ENCODE data around the gene GADD45B. TPM values are rescaled to one million over a fixed set of nuclear protein-coding genes. Genes with fewer than 3 reads are reported as not detected.
"Not testable (repeated sequence)": the region's sequence is repeated elsewhere in the genome, so short reads cannot be mapped to it uniquely, and the experiment has no call there.

The GADD45B gene
- total RNA-seq, 6 donors from 2014 or later = 93.2 to 247 (median 139) TPM

GRCh38 chr19:2516727-2517126 is 40.8 kb downstream of the GADD45B start:
- Histone ChIP-seq H3K36me3 (no peaks in the 10 kb centered on the region), H3K27me3 (no peaks in the 10 kb centered on the region), H3K27ac (no peak overlapping the region), H3K4me1 (peaks cover 0 to 5% (median 2%) of the 10 kb centered on the region in 4 donors), H3K9me3 (no peaks in the 10 kb centered on the region), H3K4me3 (no peak overlapping the region)
- 90 to 93% methylated on average over 14 to 16 of the region's 18 CpGs for WGBS, 2 donors
- DNase-seq (no peak), ATAC-seq (ENCODE audit: low FRiP score in 2 of 2) (no peak)
- no peak for TF ChIP-seq EP300 (IDR thresholded peaks at IDR 0.05)
- TF ChIP-seq POLR2AphosphoS5 (IDR thresholded peaks at IDR 0.05) = no peak
- TF ChIP-seq POLR2A (IDR thresholded peaks at IDR 0.05) = no peak

- DNase-seq (no peak), ATAC-seq (ENCODE audit: low FRiP score in 2 of 2) (no peak)
- Histone ChIP-seq H3K4me3 (no peak overlapping the region), H3K36me3 (no peaks in the 10 kb centered on the region), H3K27me3 (no peaks in the 10 kb centered on the region), H3K4me1 (peaks cover 0 to 4% (median 1%) of the 10 kb centered on the region in 4 donors), H3K9me3 (no peaks in the 10 kb centered on the region), H3K27ac (no peak overlapping the region)
- WGBS, 2 donors = 74 to 76% methylated on average over 18 to 33 of the region's 35 CpGs
- TF ChIP-seq EP300 (IDR thresholded peaks at IDR 0.05) (no peak), CTCF (IDR thresholded peaks at IDR 0.05) (no peak), POLR2A (IDR thresholded peaks at IDR 0.05) (no peak), POLR2AphosphoS5 (IDR thresholded peaks at IDR 0.05) (no peak)
These were observed 42.1 kb downstream of the GADD45B start for GRCh38 chr19:2517881-2518601.

GRCh38 chr19:2518856-2519255 is 42.9 kb downstream of the GADD45B start:
- WGBS, 2 donors = 89 to 95% methylated on average over 10 to 11 of the region's 11 CpGs
- H3K4me1 ChIP-seq; DNase-seq; H3K4me3 ChIP-seq; H3K27me3 ChIP-seq; H3K36me3 ChIP-seq; H3K9me3 ChIP-seq; ATAC-seq (ENCODE audit: low FRiP score in 2 of 2); H3K27ac ChIP-seq: not testable (repeated sequence)

- whole genome bisulfite sequencing, 2 donors = 86 to 96% methylated on average over 5 to 6 of the region's 6 CpGs
- TF ChIP-seq POLR2A (IDR thresholded peaks at IDR 0.05) (no peak), CTCF (IDR thresholded peaks at IDR 0.05) (no peak), POLR2AphosphoS5 (IDR thresholded peaks at IDR 0.05) (no peak), EP300 (IDR thresholded peaks at IDR 0.05) (no peak)
These were observed 43.6 kb downstream of the GADD45B start for GRCh38 chr19:2519482-2519881.

GRCh38 chr19:2523630-2524311 is 47.8 kb downstream of the GADD45B start:
- Histone ChIP-seq H3K4me3 (no peak overlapping the region), H3K9me3 (no peaks in the 10 kb centered on the region), H3K36me3 (no peaks in the 10 kb centered on the region), H3K27me3 (no peaks in the 10 kb centered on the region), H3K27ac (no peak overlapping the region), H3K4me1 (peaks cover 0 to 5% (median 4%) of the 10 kb centered on the region in 4 donors)
- DNase-seq (no peak), ATAC-seq (ENCODE audit: low FRiP score in 2 of 2) (peak in 1 of 2 donors; percentile 62)
- WGBS, 2 donors = 88 to 94% methylated on average over 17 to 20 of the region's 20 CpGs
- TF ChIP-seq POLR2A (IDR thresholded peaks at IDR 0.05) (no peak), CTCF (IDR thresholded peaks at IDR 0.05) (no peak), POLR2AphosphoS5 (IDR thresholded peaks at IDR 0.05) (no peak)

More at GRCh38 chr19:2519482-2519881, 43.6 kb downstream of the GADD45B start:
- Histone ChIP-seq H3K36me3 (no peaks in the 10 kb centered on the region), H3K27ac (no peak overlapping the region), H3K4me3 (no peak overlapping the region), H3K9me3 (no peaks in the 10 kb centered on the region), H3K27me3 (no peaks in the 10 kb centered on the region), H3K4me1 (no peaks in the 10 kb centered on the region)
- DNase-seq (no peak), ATAC-seq (ENCODE audit: low FRiP score in 2 of 2) (no peak)
